Mesendoderm (in vitro differentiated cells): ENCODE data around the gene GULP1.

Experiments
- DNase-seq: peaks from one replicate; pipeline ENCODE4 v3.0.0; 2013
- H2AK5ac ChIP-seq: 2 replicates; pipeline ENCODE4 v1.6.1; 2013; ENCODE audit warnings: low read length, inconsistent platforms
- H2BK120ac ChIP-seq: 2 replicates; pipeline ENCODE4 v1.6.1; 2013; ENCODE audit warnings: low read depth, mild to moderate bottlenecking, low read length, moderate library complexity, mixed read lengths
- H2BK15ac ChIP-seq: replicated peaks from 2 replicates; pipeline ENCODE4 v1.6.1; 2013; ENCODE audit warnings: low read depth, mild to moderate bottlenecking, moderate library complexity
- H2BK5ac ChIP-seq: 2 replicates; pipeline ENCODE4 v1.6.1; 2013; ENCODE audit warnings: low read length, inconsistent platforms
- H3K18ac ChIP-seq: 2 replicates; pipeline ENCODE4 v1.6.1; 2013; ENCODE audit warnings: mild to moderate bottlenecking, low read length, mixed read lengths
- H3K23ac ChIP-seq: one replicate; pipeline ENCODE4 v1.6.1; 2013; ENCODE audit warnings: low read length
- H3K27ac ChIP-seq: 2 replicates; pipeline ENCODE4 v1.5.1; 2013; ENCODE audit warnings: low read depth, mild to moderate bottlenecking, inconsistent platforms, low read length, moderate library complexity
- H3K27me3 ChIP-seq: 2 replicates; pipeline ENCODE4 v1.6.1; 2013; ENCODE audit warnings: low read length, control low read depth, mild to moderate bottlenecking, inconsistent platforms; ENCODE audit not compliant: insufficient read depth, poor library complexity
- H3K36me3 ChIP-seq: 2 replicates; pipeline ENCODE4 v1.6.1; 2013; ENCODE audit warnings: low read length, inconsistent platforms; ENCODE audit not compliant: control insufficient read depth, insufficient read depth
- H3K4ac ChIP-seq: one replicate; pipeline ENCODE4 v1.6.1; 2013; ENCODE audit warnings: low read depth, mild to moderate bottlenecking, low read length, moderate library complexity
- H3K4me1 ChIP-seq: 2 replicates; pipeline ENCODE4 v1.6.1; 2013; ENCODE audit warnings: low read depth, low read length, inconsistent platforms; ENCODE audit not compliant: control insufficient read depth
- H3K4me2 ChIP-seq: 2 replicates; pipeline ENCODE4 v1.6.1; 2013; ENCODE audit warnings: low read length
- H3K4me3 ChIP-seq: 2 replicates; pipeline ENCODE4 v1.5.1; 2013; ENCODE audit warnings: mild to moderate bottlenecking, low read length
- H3K56ac ChIP-seq: one replicate; pipeline ENCODE4 v1.6.1; 2013; ENCODE audit warnings: low read length
- H3K79me1 ChIP-seq: 2 replicates; pipeline ENCODE4 v1.6.1; 2013; ENCODE audit warnings: low read length, inconsistent platforms
- H3K79me2 ChIP-seq: 2 replicates; pipeline ENCODE4 v1.6.1; 2013; ENCODE audit warnings: mild to moderate bottlenecking, low read length; ENCODE audit not compliant: control insufficient read depth, insufficient read depth
- H3K9ac ChIP-seq: 2 replicates; pipeline ENCODE4 v1.6.1; 2013; ENCODE audit warnings: low read length, inconsistent platforms
- H4K5ac ChIP-seq: one replicate; pipeline ENCODE4 v1.6.1; 2013; ENCODE audit warnings: low read length
- H4K8ac ChIP-seq: one replicate; pipeline ENCODE4 v1.6.1; 2013; ENCODE audit warnings: low read depth, mild to moderate bottlenecking, control low read depth, low read length, moderate library complexity
- WGBS: extraction: QIAGEN DNeasy Blood & Tissue Kit; methylation state at CpG from one replicate; pipeline ENCODE4 v1.1.7; 2013; ENCODE audit warnings: low lambda C conversion rate, missing lambda C conversion rate; ENCODE audit not compliant: insufficient coverage; ENCODE audit errors: extremely low coverage; 5-methylcytosine and 5-hydroxymethylcytosine counted together

Gene GULP1

DNA sequence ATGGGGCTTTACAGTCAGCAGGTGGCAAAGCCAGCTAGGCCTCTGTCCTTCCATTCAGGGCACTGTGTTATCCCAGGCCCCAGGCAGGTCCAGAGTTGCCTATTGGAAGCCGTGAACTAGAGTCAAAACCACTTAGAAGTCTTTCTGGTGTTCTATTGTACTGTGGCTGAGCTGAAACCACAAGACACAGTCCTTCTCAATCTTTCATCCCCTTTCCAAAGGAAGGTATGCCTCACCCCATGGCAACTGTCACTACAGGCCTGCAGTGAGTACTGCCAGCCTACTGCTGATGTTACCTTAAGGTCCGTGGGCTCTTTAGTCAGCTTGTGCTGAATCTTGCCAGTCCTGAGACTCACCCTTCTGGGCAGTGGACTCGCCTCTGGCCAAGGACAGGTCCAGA, 181.6 kb downstream of the GULP1 start:
- Histone ChIP-seq H3K27ac (no peak overlapping the region), H4K8ac (no peak overlapping the region), H3K4me1 (peaks cover 1% of the 10 kb centered on the region), H3K23ac (no peak overlapping the region), H2AK5ac (no peak overlapping the region), H3K4me2 (no peak overlapping the region), H3K79me2 (peaks cover 17% of the 10 kb centered on the region), H3K4ac (no peak overlapping the region), H2BK120ac (no peak overlapping the region), H3K9ac (no peak overlapping the region), H2BK5ac (no peak overlapping the region), H3K79me1 (peaks cover 7% of the 10 kb centered on the region), H2BK15ac (no peak overlapping the region), H3K36me3 (no peaks in the 10 kb centered on the region), H3K56ac (no peak overlapping the region), H3K27me3 (no peaks in the 10 kb centered on the region), H3K18ac (no peak overlapping the region), H3K4me3 (no peak overlapping the region), H4K5ac (no peak overlapping the region)
- DNase-seq: no peak
- WGBS: no CpG with 5 or more reads among the region's 3 CpGs

DNA sequence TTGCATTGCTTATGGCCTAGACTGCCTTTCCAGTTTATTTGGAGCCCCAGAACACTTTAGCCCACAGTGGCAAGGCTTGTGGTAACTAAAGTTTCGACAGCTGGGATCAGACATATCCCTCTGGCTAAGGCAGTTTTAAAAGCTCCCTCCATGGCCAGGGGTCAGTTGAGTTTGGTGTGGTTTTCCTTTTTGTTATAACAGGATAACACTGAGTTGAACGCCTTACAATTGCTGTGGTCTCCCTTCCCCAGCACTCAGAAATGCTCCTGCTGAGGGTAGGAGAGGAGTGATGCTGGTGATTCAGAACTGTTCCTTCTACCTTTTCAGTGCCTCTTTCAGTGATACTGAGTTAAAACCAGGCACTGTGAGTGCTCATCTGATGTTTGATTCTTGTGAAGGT, 182.6 kb downstream of the GULP1 start:
- no CpG with 5 or more reads among the region's 2 CpGs for WGBS
- H3K27ac ChIP-seq: no peak overlapping the region
- H3K9ac ChIP-seq: no peak overlapping the region
- H2BK5ac ChIP-seq: no peak overlapping the region
- no peak overlapping the region for H2BK15ac ChIP-seq
- H4K8ac ChIP-seq: no peak overlapping the region
- H4K5ac ChIP-seq: no peak overlapping the region
- H3K23ac ChIP-seq: no peak overlapping the region
- no peak overlapping the region for H3K4ac ChIP-seq
- H3K4me1 ChIP-seq: peaks cover 4% of the 10 kb centered on the region
- no peak overlapping the region for H3K56ac ChIP-seq
- no peaks in the 10 kb centered on the region for H3K36me3 ChIP-seq
- H3K79me2 ChIP-seq: peaks cover 12% of the 10 kb centered on the region
- no peak overlapping the region for H2BK120ac ChIP-seq
- no peak overlapping the region for H2AK5ac ChIP-seq
- H3K4me3 ChIP-seq: no peak overlapping the region
- H3K79me1 ChIP-seq: peaks cover 7% of the 10 kb centered on the region
- peak overlapping the region; percentile 4 for H3K18ac ChIP-seq
- no peak for DNase-seq
- H3K27me3 ChIP-seq: no peaks in the 10 kb centered on the region
- no peak overlapping the region for H3K4me2 ChIP-seq

DNA sequence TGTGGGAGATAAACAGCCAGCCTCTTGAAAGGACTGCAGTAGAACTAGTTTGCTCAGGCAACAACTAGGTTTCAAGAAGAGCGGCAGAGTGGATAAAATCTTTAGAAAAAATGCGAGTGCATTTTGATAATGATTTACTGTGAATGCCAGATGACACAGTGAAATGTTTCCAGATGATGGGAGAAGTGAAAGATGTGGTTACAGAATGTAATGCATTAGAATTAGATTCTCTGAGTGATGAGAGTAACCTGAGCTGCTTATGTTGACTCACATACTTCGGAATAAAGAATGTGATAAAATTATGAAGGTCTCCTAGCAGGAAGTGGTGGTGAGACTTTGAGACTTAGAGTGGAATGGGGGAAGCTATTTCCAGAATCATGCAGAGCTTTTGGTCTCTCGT, 184.3 kb downstream of the GULP1 start:
- Histone ChIP-seq H3K18ac (no peak overlapping the region), H3K27ac (no peak overlapping the region), H2BK5ac (no peak overlapping the region), H3K56ac (no peak overlapping the region), H3K23ac (no peak overlapping the region), H4K5ac (no peak overlapping the region), H3K9ac (no peak overlapping the region), H3K79me1 (peaks cover 7% of the 10 kb centered on the region), H4K8ac (no peak overlapping the region), H3K4me2 (no peak overlapping the region), H3K79me2 (peaks cover 10% of the 10 kb centered on the region), H3K4me1 (peaks cover 4% of the 10 kb centered on the region), H2AK5ac (no peak overlapping the region), H2BK120ac (no peak overlapping the region), H3K36me3 (no peaks in the 10 kb centered on the region), H3K27me3 (no peaks in the 10 kb centered on the region), H2BK15ac (no peak overlapping the region), H3K4me3 (no peak overlapping the region), H3K4ac (no peak overlapping the region)
- no CpG with 5 or more reads among the region's 4 CpGs for WGBS
- no peak for DNase-seq

DNA sequence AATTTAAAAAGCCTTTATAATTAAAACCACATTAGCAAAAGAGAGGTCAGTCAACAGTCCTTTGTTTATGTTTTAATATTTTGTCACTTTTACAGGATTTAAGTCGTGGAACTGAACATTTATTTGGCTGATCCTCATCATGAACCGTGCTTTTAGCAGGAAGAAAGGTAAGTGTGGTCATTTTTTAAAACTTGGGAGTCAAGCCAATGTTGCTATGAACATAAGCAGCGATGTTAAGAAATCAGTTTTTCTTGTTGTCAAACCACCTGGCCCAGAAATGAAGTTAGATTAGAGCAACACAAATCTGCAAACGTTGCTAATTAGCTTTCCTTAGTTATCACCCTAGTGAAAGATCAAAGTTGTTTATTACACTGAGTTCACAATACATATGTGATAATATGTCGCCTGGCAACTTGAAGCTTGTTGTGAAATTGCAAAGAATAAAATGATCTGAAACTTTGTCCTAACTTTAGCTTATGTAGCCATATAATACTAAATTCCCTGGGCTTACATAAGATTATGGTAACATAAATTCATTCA, 186.0 kb downstream of the GULP1 start:
- Histone ChIP-seq H3K4me3 (no peak overlapping the region), H3K36me3 (no peaks in the 10 kb centered on the region), H3K4me1 (peaks cover 4% of the 10 kb centered on the region), H3K9ac (no peak overlapping the region), H3K79me2 (peaks cover 10% of the 10 kb centered on the region), H3K27ac (no peak overlapping the region), H2AK5ac (no peak overlapping the region), H3K27me3 (no peaks in the 10 kb centered on the region), H2BK120ac (no peak overlapping the region), H3K4ac (no peak overlapping the region), H4K8ac (no peak overlapping the region), H3K56ac (no peak overlapping the region), H3K4me2 (no peak overlapping the region), H4K5ac (no peak overlapping the region), H2BK5ac (no peak overlapping the region), H2BK15ac (no peak overlapping the region), H3K23ac (no peak overlapping the region), H3K18ac (no peak overlapping the region), H3K79me1 (peaks cover 7% of the 10 kb centered on the region)
- WGBS: no CpG with 5 or more reads among the region's 5 CpGs
- peak; percentile 63 for DNase-seq

DNA sequence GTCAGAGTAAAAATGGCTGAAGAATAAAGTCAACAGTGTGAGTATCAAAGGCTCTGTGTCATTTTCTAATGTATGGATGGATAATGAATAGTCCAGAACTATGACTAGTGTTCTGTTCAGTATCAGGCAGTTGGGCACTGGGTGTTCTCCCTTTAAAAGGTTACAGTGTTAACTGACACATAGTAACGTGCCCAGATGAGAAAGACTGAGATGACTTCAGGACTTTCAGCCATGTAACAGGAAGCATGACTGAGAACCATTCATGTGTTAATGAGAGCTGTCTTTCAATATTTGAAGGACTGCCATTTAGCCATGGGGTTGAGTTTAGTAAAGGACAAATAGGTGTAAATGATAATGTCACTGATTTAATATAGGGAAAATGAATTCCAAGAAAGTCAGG, 187.1 kb downstream of the GULP1 start:
- Histone ChIP-seq H3K4ac (no peak overlapping the region), H4K8ac (no peak overlapping the region), H3K9ac (no peak overlapping the region), H2BK5ac (no peak overlapping the region), H3K4me2 (no peak overlapping the region), H2AK5ac (no peak overlapping the region), H3K56ac (no peak overlapping the region), H3K36me3 (no peaks in the 10 kb centered on the region), H3K27ac (no peak overlapping the region), H2BK120ac (no peak overlapping the region), H3K18ac (no peak overlapping the region), H3K79me1 (peaks cover 5% of the 10 kb centered on the region), H3K23ac (no peak overlapping the region), H3K4me3 (no peak overlapping the region), H3K79me2 (peaks cover 3% of the 10 kb centered on the region), H3K27me3 (no peaks in the 10 kb centered on the region), H2BK15ac (no peak overlapping the region), H4K5ac (no peak overlapping the region), H3K4me1 (peaks cover 4% of the 10 kb centered on the region)
- no CpG with 5 or more reads among the region's 1 CpG for WGBS
- peak; percentile 69 for DNase-seq

DNA sequence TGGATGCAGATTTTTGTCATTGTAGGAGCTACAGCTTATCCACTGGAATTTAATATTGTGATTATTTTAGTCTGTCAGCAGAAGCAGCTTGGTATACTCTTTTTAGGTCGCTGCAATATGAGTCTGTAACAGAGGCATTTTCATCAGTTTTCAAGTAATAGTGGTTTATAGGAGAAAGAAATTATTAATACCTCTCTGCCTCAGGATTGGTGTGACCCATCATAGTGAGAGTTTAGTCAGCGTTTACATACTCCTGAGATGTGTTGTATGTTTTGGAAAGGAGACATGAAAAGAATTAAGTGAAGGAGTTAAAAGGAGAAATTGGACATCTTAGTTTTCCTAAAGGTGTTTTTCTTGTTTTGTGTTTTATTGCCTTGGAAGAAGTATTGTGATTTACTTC, 189.8 kb downstream of the GULP1 start:
- WGBS: no CpG with 5 or more reads among the region's 2 CpGs
- H3K27ac ChIP-seq: no peak overlapping the region
- no peak overlapping the region for H4K8ac ChIP-seq
- H2BK5ac ChIP-seq: no peak overlapping the region
- no peaks in the 10 kb centered on the region for H3K79me1 ChIP-seq
- H2BK15ac ChIP-seq: no peak overlapping the region
- H3K56ac ChIP-seq: no peak overlapping the region
- H3K27me3 ChIP-seq: no peaks in the 10 kb centered on the region
- no peak overlapping the region for H3K4me3 ChIP-seq
- no peak overlapping the region for H3K23ac ChIP-seq
- H3K18ac ChIP-seq: no peak overlapping the region
- H3K79me2 ChIP-seq: no peaks in the 10 kb centered on the region
- DNase-seq: no peak
- no peak overlapping the region for H3K4me2 ChIP-seq
- H3K9ac ChIP-seq: no peak overlapping the region
- no peak overlapping the region for H3K4ac ChIP-seq
- H3K36me3 ChIP-seq: no peaks in the 10 kb centered on the region
- H2AK5ac ChIP-seq: no peak overlapping the region
- no peak overlapping the region for H4K5ac ChIP-seq
- no peak overlapping the region for H2BK120ac ChIP-seq
- peaks cover 4% of the 10 kb centered on the region for H3K4me1 ChIP-seq
